ENCODE results near the gene RELN. TPM values are rescaled to one million over a fixed set of nuclear protein-coding genes. Genes with fewer than 3 reads are reported as not detected.

RELN gene
- total RNA-seq, 1 donor from 2014 or later = not detected

DNA sequence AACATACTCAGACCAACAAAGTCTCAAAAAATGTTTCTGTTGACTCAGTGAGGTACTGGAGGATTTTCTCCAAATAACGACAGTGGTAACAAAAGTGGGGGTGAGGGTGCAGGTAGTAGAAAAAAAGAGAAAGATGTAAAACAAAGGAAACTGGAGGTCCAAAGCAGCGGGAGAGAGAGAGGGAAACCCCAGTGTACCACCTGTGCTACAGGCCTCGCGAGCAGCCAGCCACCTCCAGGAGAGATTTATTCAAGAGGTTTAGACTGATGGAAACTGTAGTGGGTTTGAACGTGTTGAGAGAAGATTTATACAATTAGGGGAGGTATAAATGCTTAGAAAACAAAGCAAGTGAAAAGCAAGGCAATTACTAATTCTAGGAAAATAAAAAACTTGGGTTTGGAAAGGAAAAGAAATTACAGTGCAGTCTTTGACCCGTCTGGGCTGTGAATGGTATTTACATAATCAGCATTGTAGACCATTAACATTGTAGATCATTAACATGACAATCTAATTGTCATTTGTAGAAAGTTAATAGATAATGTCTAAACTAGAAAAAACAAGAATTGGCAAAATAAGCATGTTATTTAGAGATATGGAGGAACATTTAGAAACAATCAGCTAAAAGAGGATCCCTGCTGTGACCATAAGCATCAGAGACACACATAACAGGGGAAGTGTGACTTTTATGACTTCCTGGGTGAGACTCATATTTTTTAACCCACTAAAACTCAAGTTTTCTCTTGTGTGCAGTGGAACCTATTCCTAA is 180.0 kb downstream of the RELN start:
- Mint-ChIP-seq H3K4me1 (peaks cover 4% of the 10 kb centered on the region), H3K36me3 (ENCODE audit: low read depth) (no peaks in the 10 kb centered on the region), H3K27ac (no peak overlapping the region), H3K27me3 (no peaks in the 10 kb centered on the region), H3K4me3 (no peak overlapping the region), H3K9me3 (peaks cover 3% of the 10 kb centered on the region)
- ChIA-PET POLR2A (no interaction called here), CTCF (no interaction called here)
- no peak for ATAC-seq (ENCODE audit: low read depth)
- DNase-seq = no peak
- TF ChIP-seq, protein P1, sequence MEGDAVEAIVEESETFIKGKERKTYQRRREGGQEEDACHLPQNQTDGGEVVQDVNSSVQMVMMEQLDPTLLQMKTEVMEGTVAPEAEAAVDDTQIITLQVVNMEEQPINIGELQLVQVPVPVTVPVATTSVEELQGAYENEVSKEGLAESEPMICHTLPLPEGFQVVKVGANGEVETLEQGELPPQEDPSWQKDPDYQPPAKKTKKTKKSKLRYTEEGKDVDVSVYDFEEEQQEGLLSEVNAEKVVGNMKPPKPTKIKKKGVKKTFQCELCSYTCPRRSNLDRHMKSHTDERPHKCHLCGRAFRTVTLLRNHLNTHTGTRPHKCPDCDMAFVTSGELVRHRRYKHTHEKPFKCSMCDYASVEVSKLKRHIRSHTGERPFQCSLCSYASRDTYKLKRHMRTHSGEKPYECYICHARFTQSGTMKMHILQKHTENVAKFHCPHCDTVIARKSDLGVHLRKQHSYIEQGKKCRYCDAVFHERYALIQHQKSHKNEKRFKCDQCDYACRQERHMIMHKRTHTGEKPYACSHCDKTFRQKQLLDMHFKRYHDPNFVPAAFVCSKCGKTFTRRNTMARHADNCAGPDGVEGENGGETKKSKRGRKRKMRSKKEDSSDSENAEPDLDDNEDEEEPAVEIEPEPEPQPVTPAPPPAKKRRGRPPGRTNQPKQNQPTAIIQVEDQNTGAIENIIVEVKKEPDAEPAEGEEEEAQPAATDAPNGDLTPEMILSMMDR (IDR thresholded peaks at IDR 0.05) = no peak
- intact Hi-C loops (cut with micrococcal nuclease) = no loop called here

DNA sequence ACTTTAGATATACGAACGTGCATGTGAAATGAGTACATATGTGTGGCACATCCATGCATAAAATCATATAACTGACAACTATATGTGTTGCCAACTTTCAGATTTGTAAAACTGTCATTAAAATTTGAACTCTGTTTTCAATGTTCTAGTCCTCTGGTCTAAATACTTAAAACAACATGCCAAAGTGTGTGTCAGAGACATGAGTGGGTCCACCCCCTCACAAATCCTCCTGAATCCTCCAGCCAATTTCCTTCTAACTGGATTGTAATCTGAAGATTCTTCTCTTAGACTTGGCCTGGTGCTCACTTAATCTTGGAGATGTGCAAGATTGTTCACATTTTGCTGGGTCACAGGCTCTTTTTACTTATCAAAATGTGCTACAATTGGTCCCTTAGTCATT is 184.1 kb downstream of the RELN start:
- ATAC-seq (ENCODE audit: low read depth) (no peak), DNase-seq (no peak)
- no peaks in the 10 kb centered on the region for H3K4me1 Mint-ChIP-seq
- intact Hi-C loops (cut with micrococcal nuclease) = no loop called here
- H3K4me3 Mint-ChIP-seq = no peak overlapping the region
- H3K9me3 Mint-ChIP-seq = peaks cover 3% of the 10 kb centered on the region
- no peaks in the 10 kb centered on the region for H3K36me3 Mint-ChIP-seq (ENCODE audit: low read depth)
- ChIA-PET CTCF (no interaction called here), POLR2A (no interaction called here)
- no peaks in the 10 kb centered on the region for H3K27me3 Mint-ChIP-seq
- TF ChIP-seq, protein P1 (IDR thresholded peaks at IDR 0.05) = no peak
- H3K27ac Mint-ChIP-seq = no peak overlapping the region

DNA sequence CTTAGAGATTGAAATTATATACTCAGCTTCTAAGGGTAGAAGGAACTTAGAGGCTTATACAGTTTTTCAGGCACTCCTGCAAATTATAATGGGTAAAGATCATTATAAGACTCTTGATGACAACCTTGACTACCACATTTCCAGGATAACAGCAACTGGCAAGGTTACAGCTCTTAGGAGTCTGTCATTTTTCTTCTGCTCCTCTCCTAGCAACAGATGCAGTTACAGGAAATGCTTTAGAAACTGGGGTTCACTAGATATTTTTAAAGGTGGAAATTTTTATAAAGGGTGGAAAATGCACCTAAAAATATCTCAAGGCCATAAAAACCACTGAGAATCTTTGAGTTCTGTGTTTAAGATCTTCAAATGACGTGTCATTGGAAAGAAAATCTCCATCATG is 185.8 kb downstream of the RELN start:
- CTCF ChIA-PET = no interaction called here

DNA sequence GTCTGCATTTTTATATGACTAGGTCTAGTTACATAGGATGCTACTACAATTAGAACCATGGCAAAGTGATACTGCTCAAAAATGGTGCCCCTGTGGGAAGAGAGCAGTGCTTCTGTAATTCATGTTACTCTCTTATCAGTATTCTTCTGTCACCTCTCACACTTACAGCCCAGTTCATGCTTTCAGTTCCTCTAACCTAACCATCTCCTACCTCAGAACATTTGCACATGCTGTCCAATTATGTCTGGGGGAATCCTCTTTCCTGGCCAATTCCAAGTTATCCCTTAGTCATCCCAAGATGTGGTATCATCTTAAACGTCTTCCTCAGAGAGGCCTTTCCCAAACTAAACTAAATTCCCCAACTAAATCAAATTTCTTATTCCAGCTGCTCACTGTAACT is 190.2 kb downstream of the RELN start:
- Mint-ChIP-seq H3K36me3 (ENCODE audit: low read depth) (no peaks in the 10 kb centered on the region), H3K4me3 (no peak overlapping the region), H3K27ac (no peak overlapping the region), H3K4me1 (no peaks in the 10 kb centered on the region), H3K27me3 (no peaks in the 10 kb centered on the region), H3K9me3 (no peaks in the 10 kb centered on the region)
- intact Hi-C loops (cut with micrococcal nuclease) = no loop called here
- TF ChIP-seq, protein P1 (IDR thresholded peaks at IDR 0.05) = no peak
- DNase-seq = no peak
- ATAC-seq (ENCODE audit: low read depth) = no peak
- CTCF ChIA-PET = no interaction called here
- POLR2A ChIA-PET = no interaction called here

More for the DNA sequence above, 185.8 kb downstream of the RELN start:
- POLR2A ChIA-PET = no interaction called here
- DNase-seq (no peak), ATAC-seq (ENCODE audit: low read depth) (no peak)
- Mint-ChIP-seq H3K4me3 (no peak overlapping the region), H3K36me3 (ENCODE audit: low read depth) (no peaks in the 10 kb centered on the region), H3K9me3 (peaks cover 3% of the 10 kb centered on the region), H3K4me1 (no peaks in the 10 kb centered on the region), H3K27ac (no peak overlapping the region), H3K27me3 (no peaks in the 10 kb centered on the region)
- TF ChIP-seq, protein P1 (IDR thresholded peaks at IDR 0.05) = no peak
- intact Hi-C loops (cut with micrococcal nuclease) = no loop called here

DNA sequence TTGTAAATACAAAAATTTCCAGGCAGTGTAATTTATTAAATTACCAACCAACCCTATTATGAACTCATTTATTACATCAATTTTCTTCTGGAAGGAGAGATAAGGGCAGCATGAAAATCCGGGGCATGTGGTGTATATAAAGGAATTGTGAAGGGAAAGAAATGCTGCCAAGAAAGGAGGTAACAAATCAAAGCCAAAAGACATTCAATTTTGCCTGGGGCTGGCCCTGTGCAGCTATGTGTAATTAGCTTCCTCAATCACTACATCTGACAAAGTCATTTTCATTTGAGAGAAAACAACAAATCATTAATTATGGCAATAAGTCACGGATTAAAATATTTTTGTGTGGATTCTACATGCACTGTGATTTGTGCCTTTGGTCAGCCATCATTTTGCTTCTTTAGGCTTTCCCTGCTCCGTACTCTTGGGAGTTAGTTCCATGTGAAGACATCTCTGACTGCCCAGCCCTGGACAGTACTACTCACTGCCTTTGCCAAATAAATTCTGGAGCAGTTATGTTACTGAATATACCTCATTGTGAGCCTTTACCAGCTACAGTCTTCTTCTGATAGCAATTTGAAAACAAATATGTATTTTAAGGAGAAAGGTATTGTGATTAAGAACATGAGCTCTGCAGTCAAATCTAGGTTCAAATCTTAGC is 191.7 kb downstream of the RELN start:
- ATAC-seq (ENCODE audit: low read depth) = no peak
- CTCF ChIA-PET = no interaction called here
- H3K27me3 Mint-ChIP-seq = no peaks in the 10 kb centered on the region
- no peak for DNase-seq
- no peak overlapping the region for H3K4me3 Mint-ChIP-seq
- no peaks in the 10 kb centered on the region for H3K9me3 Mint-ChIP-seq
- H3K4me1 Mint-ChIP-seq = no peaks in the 10 kb centered on the region
- TF ChIP-seq, protein P1 (IDR thresholded peaks at IDR 0.05) = no peak
- H3K36me3 Mint-ChIP-seq (ENCODE audit: low read depth) = no peaks in the 10 kb centered on the region
- intact Hi-C loops (cut with micrococcal nuclease) = no loop called here
- H3K27ac Mint-ChIP-seq = no peak overlapping the region
- POLR2A ChIA-PET = no interaction called here

All from activated B cell treated with CpG ODN at 0.5 μM for 24 hours (primary cell).